Islet of Langerhans (tissue), 1 donor: Measurements from ENCODE around the gene LRFN2.

Source experiments
- FAIRE-seq: peaks from one replicate; lab custom pipeline; 2011; peaks lifted over from hg19 to GRCh38; lab: Jason Lieb, UNC

The LRFN2 gene

GRCh38 chr6:40373267-40373666, 213.9 kb downstream of the LRFN2 start:
- FAIRE-seq = no peak

- FAIRE-seq = no peak
Measured at GRCh38 chr6:40371621-40372020, 215.5 kb downstream of the LRFN2 start.

- no peak for FAIRE-seq
Measured at GRCh38 chr6:40371095-40371494, 216.1 kb downstream of the LRFN2 start.

- peak; percentile 41 for FAIRE-seq
Measured at GRCh38 chr6:40369891-40370290, 217.3 kb downstream of the LRFN2 start.

GRCh38 chr6:40369042-40369441, 218.1 kb downstream of the LRFN2 start:
- peak; percentile 77 for FAIRE-seq

GRCh38 chr6:40362859-40363258, 224.3 kb downstream of the LRFN2 start:
- no peak for FAIRE-seq

GRCh38 chr6:40359808-40360207, 227.4 kb downstream of the LRFN2 start:
- no peak for FAIRE-seq

GRCh38 chr6:40358473-40359460, 228.4 kb downstream of the LRFN2 start:
- no peak for FAIRE-seq

- FAIRE-seq = no peak
Measured at GRCh38 chr6:40356242-40356910, 230.8 kb downstream of the LRFN2 start.

GRCh38 chr6:40355532-40355931, 231.6 kb downstream of the LRFN2 start:
- no peak for FAIRE-seq

GRCh38 chr6:40355066-40355465, 232.1 kb downstream of the LRFN2 start:
- no peak for FAIRE-seq

- FAIRE-seq = no peak
Measured at GRCh38 chr6:40353967-40354452, 233.2 kb downstream of the LRFN2 start.

- FAIRE-seq = no peak
Measured at GRCh38 chr6:40353197-40353966, 233.8 kb downstream of the LRFN2 start.

GRCh38 chr6:40352527-40353170, 234.5 kb downstream of the LRFN2 start:
- no peak for FAIRE-seq

- FAIRE-seq = no peak
Measured at GRCh38 chr6:40352006-40352405, 235.2 kb downstream of the LRFN2 start.

- no peak for FAIRE-seq
Measured at GRCh38 chr6:40350747-40351217, 236.4 kb downstream of the LRFN2 start.

GRCh38 chr6:40349901-40350746, 237.0 kb downstream of the LRFN2 start:
- no peak for FAIRE-seq

- FAIRE-seq = no peak
Measured at GRCh38 chr6:40349123-40349900, 237.9 kb downstream of the LRFN2 start.

- no peak for FAIRE-seq
Measured at GRCh38 chr6:40348591-40348990, 238.6 kb downstream of the LRFN2 start.

- FAIRE-seq = no peak
Measured at GRCh38 chr6:40347571-40348011, 239.6 kb downstream of the LRFN2 start.
